NCI-H69 (cell line): ENCODE data around the gene MOCS3.
A peak's percentile ranks its signal among the peaks of the same experiment; 100 is the strongest.

ENCODE experiments used
- DNase-seq: peaks from one replicate; lab custom pipeline; 2025; lab: John Stamatoyannopoulos, UW

The MOCS3 gene

DNA sequence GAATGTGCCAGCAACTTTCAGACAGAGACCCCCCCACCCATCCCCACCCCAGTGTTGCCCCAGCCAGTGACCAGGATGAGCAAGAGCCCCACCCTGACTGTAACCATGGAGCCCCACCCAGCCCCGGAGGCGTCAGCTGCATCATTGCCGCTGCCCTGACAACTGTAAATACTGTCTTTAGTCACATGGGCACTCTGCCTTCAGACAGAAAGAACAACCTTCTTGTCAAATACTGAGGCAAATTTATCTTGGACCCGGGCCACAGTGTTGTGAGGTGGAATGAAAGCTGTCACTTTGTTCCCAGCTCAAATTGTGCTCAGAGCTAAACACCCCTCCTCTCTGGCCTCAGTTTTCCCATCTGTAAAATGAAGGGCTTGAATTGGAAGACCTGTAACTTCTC lies 23.7 kb downstream of the MOCS3 start:
- DNase-seq, result peak; percentile 69

DNA sequence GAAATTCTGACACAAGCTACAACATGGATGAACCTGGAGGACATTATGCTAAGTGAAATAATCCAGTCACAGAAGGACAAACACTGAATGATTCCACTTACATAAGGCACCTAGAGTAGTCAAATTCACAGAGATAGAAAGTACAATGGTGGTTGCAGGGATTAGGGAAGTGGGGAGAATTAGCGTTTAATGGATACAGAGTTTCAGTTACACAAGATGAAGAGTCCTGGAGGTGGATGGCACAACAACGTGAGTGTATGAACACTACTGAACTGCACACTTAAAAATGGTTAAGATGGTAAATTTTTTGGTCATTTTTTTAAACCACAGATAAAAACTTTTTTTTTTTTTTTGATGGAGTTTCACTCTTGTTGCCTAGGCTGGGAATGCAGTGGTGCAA lies 24.7 kb downstream of the MOCS3 start:
- no peak for DNase-seq

- DNase-seq, result peak; percentile 71
These were observed 29.0 kb downstream of the MOCS3 start for GRCh38 chr20:50987493-50988210.

DNA sequence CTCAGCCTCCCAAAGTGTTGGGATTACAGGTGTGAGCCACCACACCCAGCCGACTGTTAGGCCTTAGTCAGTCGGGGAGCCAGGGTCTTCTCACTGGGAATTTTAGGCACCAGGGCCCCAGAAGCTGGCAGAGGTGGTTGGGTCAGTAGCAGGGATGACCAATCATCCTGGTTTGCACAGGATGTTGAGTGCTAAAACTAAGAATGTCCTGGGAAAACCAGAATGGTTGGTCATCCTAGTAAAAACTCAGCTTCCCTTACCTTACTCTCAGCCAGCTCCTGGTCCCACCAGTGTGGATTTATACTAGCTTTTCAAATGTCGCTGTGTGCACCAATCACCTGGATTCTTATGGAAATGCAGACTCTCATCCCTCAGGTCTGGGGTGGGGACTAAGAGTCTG lies 32.5 kb downstream of the MOCS3 start:
- no peak for DNase-seq

DNA sequence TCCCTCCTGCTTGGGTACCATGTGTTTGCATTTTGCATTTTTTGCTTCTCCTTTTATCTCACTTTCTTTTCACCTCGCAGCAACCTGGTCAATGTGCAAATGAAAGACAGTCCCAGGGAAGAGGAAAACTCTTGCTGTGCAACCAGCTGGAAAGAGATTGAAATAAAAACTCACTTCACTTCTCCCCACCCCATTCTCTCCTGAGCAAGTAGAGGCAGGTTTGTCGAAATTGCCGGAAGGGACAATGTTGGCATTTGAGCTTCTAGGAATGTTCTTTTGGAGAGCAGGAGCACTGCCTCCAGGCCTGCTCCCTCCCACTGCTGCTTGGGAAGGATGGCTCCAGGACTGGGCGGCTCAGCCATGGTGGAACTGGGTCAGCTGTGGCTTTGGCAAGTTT lies 33.7 kb downstream of the MOCS3 start:
- DNase-seq, result no peak

- DNase-seq, result peak; percentile 73
These were observed 34.3 kb downstream of the MOCS3 start for GRCh38 chr20:50992733-50993457.

GRCh38 chr20:50993876-50994275 lies 35.3 kb downstream of the MOCS3 start:
- DNase-seq, result no peak

GRCh38 chr20:50995506-50995905 lies 36.9 kb downstream of the MOCS3 start:
- DNase-seq, result no peak

DNA sequence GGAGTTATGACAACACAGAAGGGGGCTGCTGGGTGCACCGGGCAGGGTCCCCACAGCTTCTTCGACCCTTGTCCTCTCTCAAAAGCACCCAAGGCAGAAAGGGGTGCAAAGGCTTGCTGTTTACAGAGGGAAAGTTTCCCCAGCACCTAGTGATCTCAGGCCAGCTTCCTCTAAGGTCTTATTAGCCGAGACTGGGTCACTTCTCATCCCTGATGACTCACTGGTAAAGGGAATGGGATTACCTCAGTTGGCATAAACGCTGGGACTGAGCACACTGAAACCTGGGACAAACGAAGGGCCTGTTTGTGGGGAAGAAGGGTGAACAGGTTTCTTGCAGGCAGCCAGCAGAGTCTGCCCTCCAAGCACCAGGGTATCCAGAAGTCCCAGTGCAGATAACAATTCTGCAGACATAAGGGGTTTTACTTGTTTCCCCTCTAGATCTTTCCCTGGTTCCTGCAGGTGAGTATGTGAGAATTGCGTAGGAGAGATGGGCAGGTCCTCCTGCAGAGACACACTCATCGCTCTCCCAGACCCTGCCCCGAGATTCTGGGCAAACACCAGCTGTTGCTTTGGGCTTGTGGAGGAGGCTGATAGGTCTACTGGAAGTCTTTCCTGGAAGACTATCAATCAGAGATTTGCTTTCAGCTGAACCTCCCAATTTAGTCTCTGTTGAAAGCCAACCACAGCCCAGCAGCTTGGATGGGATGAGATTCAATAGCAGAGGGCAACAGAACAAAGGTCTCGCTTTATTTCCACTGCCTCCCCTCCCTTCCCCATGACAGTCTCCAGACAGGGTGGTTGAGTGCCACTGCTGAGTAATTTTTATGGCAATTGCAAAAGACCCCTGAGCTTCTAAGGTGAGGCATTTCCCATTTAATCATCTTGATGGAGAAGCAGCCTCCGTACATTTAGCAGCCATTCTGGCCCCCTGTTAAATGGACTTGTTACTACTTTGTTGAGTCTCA lies 38.6 kb downstream of the MOCS3 start:
- no peak for DNase-seq

DNA sequence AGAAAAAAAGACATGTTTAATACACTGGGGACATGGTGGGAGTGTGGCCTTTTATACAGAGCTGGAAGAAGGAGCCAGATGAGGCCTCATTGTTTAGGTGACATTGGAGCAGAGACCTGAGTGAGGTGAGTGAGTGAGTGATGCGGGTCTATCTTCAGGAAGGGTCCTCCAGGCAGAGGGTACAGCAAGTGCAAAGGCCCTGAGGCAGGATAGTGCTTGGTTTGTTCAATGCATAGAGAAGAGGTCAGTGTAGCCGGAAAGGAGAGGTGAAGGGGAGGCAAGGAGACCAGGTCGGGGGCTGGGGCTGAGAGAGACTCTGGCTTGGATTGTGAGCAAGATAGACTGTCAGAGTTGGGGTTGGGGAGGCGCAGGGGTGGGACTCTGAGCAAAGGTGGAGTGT lies 40.7 kb downstream of the MOCS3 start:
- DNase-seq, result no peak

GRCh38 chr20:51001430-51002265 lies 43.0 kb downstream of the MOCS3 start:
- DNase-seq, result no peak

DNA sequence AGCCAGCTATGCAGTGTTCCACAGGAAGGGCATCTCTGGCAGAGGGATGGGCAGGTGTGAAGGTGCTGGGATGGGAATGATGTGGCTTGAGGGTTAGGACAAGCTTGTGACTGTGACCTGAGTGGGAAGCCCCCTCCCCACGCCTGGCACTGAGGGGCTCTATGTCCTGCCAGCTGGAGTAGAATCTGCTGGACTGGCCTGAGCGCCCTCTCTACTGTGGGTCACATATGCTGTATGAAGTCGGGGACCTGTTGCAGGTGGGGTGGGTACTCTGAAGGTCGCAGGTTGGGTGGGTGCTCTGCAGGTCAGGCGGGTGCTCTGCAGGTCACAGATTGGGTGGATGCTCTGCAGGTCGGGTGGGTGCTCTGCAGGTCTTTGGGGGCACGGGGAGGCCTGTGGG lies 44.0 kb downstream of the MOCS3 start:
- DNase-seq, result no peak

DNA sequence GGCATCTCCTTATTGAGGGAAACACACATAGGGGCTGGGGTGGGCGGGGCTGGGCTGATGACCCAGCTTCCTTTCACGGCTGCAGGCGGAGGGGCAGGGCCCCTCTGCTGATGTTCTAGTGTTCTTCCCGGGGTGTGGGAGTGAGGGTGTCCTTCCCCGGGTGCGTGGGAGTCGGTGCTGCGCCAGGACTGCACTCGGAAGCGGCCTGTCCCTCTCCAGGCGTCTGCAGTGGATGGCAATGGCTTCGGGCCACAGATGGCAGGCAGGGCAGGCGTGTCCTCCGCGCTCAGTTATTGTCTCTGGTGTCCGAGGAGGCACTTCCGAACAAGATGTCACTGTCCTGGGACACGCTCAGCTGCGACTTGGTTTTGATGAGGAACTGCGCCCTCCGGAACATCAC lies 45.1 kb downstream of the MOCS3 start:
- DNase-seq, result no peak

- no peak for DNase-seq
These were observed 45.7 kb downstream of the MOCS3 start for GRCh38 chr20:51004305-51004727.

DNA sequence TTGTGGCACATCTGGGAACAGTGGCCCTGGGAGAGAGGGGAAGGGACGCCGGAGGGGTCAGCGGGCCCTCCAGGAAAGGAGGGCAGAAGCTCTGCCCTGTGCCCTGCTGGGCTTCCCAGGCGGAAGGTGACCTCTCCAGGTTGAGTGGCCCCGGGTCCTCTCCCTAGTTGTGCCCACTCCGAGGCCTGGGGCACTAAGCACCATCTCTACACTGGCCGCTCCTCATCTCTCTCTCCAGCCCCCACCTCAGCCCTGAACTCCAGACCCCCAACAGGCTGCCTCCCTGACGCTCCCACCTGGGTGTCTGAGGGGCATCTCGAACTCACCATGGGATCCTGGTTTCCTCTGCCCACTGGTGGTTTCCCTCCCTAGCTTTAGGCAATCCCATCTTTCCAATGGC lies 46.2 kb downstream of the MOCS3 start:
- no peak for DNase-seq

DNA sequence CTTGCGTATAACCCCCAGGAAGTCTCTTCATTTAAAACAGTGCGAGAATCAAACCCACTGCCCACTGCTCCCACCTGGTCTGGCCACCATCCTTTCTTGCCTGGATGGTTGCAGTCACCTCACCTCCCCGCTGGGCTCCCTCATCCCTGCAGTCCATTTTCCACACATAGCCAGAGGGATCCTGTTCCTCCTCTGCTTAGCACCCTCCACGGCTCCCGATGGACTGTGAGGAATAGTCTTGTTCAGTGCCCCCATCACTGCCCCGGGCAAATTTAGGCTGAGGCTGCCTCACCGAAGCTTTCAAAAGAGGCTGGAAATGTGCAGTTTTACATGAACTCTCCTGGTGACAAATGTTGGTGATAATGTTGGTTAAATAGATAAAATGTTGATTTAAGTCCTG lies 46.6 kb downstream of the MOCS3 start:
- no peak for DNase-seq

DNA sequence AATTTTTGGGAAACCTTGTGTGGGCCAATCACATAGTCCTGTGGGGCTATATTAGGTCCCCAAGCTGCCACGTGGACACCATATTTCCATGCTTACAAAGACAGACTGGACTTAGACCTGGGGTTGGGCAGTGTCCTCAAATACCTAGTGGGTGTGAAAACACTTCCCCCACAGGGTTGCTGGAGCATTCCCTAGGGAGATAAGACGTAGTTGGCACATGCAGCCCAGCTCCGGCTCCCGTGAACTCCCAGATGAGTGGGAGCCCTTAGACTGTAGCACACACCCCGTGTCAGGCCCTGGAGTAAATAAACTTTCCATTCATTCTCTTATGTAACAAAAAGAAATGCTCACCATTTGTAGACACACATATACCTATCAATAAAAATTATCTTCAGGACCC lies 50.1 kb downstream of the MOCS3 start:
- DNase-seq, result no peak

GRCh38 chr20:51009303-51010042 lies 50.9 kb downstream of the MOCS3 start:
- DNase-seq, result no peak

DNA sequence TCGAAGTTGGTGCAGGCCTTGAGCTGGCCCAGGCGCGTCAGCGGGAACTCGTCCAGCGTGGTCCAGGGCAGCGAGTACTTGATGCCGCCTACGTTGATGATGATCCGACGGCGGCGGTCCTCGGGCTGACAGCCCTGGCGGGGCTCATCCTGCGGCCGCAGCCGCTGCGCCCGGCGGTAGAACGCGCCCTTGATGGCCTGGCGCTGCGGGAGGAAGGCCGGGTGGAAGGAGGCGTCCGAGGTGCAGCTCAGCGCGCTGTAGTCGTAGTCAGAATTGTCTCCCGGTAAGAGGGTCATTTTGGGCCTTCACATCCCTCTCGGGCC lies 51.4 kb downstream of the MOCS3 start:
- DNase-seq, result no peak

- no peak for DNase-seq
These were observed 52.3 kb downstream of the MOCS3 start for GRCh38 chr20:51010932-51011331.

- no peak for DNase-seq
These were observed 52.9 kb downstream of the MOCS3 start for GRCh38 chr20:51011479-51011878.
